ENCODE data around the gene MPV17L2. TPM values are rescaled to one million over a fixed set of nuclear protein-coding genes. Genes with fewer than 3 reads are reported as not detected.

MPV17L2 gene
- total and polyA plus RNA-seq, 10 of the 15 experiments (the other 5 are each of a cell fraction or from before 2014, with no cell fraction given) = 5.1 to 57.2 (median 22.9) TPM

DNA sequence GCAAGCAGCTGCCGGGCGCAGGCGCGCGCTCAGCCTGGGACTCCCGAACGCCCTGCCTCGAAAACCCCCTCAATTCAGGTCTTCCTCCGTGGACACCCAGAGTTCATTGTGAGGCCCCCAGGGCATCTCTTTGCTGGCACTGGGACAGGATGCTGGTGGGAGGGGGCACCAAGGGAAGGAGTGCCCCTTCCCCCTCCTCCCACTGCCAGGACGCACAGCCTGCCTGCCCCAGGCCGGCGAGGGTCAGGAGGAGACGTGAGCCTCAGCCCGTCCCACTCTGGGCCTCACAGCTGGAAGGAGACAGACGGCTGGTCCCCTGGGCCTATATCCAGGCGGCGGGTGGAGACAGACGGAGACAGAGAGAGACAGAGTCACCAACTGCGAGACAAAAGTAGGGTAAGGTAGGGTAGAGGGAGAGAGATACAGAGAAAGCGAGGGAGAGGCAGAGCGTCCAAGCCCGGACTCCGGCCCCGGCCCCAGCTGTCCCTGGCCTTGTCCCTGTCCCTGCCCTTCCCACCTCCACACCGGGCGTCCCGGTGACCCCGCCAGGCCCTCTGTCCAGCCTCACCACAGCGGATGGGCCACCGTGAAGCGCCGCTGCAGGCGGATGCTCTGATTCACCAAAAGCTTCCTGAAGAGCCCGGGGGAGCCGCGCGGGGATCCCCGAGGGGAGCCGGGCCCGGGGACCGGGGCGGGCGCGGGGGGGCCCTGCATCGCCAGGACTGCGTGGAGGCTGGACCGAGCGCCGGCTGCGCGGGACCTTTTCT is 32.9 kb downstream of the MPV17L2 start, which contains the start of gene PDE4C (continued):
- TF ChIP-seq, protein P1, sequence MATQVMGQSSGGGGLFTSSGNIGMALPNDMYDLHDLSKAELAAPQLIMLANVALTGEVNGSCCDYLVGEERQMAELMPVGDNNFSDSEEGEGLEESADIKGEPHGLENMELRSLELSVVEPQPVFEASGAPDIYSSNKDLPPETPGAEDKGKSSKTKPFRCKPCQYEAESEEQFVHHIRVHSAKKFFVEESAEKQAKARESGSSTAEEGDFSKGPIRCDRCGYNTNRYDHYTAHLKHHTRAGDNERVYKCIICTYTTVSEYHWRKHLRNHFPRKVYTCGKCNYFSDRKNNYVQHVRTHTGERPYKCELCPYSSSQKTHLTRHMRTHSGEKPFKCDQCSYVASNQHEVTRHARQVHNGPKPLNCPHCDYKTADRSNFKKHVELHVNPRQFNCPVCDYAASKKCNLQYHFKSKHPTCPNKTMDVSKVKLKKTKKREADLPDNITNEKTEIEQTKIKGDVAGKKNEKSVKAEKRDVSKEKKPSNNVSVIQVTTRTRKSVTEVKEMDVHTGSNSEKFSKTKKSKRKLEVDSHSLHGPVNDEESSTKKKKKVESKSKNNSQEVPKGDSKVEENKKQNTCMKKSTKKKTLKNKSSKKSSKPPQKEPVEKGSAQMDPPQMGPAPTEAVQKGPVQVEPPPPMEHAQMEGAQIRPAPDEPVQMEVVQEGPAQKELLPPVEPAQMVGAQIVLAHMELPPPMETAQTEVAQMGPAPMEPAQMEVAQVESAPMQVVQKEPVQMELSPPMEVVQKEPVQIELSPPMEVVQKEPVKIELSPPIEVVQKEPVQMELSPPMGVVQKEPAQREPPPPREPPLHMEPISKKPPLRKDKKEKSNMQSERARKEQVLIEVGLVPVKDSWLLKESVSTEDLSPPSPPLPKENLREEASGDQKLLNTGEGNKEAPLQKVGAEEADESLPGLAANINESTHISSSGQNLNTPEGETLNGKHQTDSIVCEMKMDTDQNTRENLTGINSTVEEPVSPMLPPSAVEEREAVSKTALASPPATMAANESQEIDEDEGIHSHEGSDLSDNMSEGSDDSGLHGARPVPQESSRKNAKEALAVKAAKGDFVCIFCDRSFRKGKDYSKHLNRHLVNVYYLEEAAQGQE (IDR thresholded peaks at IDR 0.05; ENCODE audit: low read depth, low read length) = no peak
- TF ChIP-seq PKNOX1 (IDR thresholded peaks at IDR 0.05) (no peak), IRF4 (IDR thresholded peaks at IDR 0.05; ENCODE audit: low read depth, low read length) (no peak), SREBF1 (IDR thresholded peaks at IDR 0.05; ENCODE audit: low read length) (no peak), ELK1 (IDR thresholded peaks at IDR 0.05; ENCODE audit: low read depth, low read length) (no peak), PAX8 (IDR thresholded peaks at IDR 0.05) (no peak), USF2 (IDR thresholded peaks at IDR 0.05; ENCODE audit: borderline replicate concordance, low read depth, low read length) (no peak)
- TF ChIP-seq, protein P2, sequence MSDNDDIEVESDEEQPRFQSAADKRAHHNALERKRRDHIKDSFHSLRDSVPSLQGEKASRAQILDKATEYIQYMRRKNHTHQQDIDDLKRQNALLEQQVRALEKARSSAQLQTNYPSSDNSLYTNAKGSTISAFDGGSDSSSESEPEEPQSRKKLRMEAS (IDR thresholded peaks at IDR 0.05; ENCODE audit: low read depth, low read length) = no peak

Data from GM12878 (cell line).